ENCODE data around the gene PRDM10. TPM values are rescaled to one million over a fixed set of nuclear protein-coding genes. Genes with fewer than 3 reads are reported as not detected.

The PRDM10 gene
- total RNA-seq, 1 donor from 2014 or later, result 11.2 TPM

DNA sequence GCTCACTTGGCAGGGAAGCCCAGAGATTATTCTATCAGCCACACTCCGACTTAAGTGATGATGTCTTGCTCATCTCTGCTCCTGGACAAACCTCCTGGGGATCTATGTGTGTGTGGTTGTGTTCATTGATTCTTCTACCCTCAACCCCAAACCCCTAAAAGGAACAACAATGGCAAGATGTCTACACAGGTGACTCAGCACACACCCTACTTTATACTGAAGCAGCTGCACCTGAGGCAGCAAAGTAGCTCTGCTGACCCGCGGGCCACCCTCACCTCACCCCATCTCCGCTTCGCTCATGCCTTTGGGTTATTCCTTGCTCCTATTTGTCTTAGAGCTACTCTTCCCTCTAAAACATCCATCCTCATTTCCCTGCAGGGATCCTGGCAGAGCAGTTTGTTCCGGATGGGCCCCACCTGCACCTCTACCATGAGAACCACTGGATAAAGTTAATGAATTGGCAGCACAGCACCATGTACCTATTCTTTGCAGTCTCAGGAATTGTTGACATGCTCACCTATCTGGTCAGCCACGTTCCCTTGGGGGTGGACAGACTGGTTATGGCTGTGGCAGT is 148.3 kb downstream of the PRDM10 start:
- intact Hi-C loops (cut with micrococcal nuclease), result no loop called here

- intact Hi-C loops (cut with micrococcal nuclease), result loop anchor here (2.0 kb wide), 1 partner anchor 41 kb away; the partner anchor contains the start of gene NFRKB
These were observed 149.0 kb downstream of the PRDM10 start for GRCh38 chr11:129853518-129854231.

GRCh38 chr11:129852125-129852740 is 150.4 kb downstream of the PRDM10 start:
- intact Hi-C loops (cut with micrococcal nuclease), result loop anchor here (2.0 kb wide), 1 partner anchor 43 kb away; the partner anchor contains the start of gene NFRKB

Other genes with a start within 250 kb of the PRDM10 start
- 0.36 and 0.43 TPM in 2 replicates for gene TMEM45B, start 187.0 kb downstream of the PRDM10 start, total RNA-seq
- gene NFRKB, start 107.3 kb downstream of the PRDM10 start, total RNA-seq, result 34.9 and 35.5 TPM in 2 replicates
- 27.8 and 32.1 TPM in 2 replicates for gene APLP2, start 67.1 kb upstream of the PRDM10 start, total RNA-seq
- not detected in 2 replicates for gene ST14, start 156.9 kb upstream of the PRDM10 start, total RNA-seq